Fibroblast of mammary gland (primary cell): ENCODE measurements around the gene EPS8L2.

Source experiments
- DNase-seq: peaks from one replicate; pipeline ENCODE4 v3.0.0-alpha.2; 2010; ENCODE audit warnings: low read depth
- H3K4me3 ChIP-seq: 2 replicates; pipeline ENCODE4 v1.5.1; 2011; ENCODE audit warnings: low read depth, mild to moderate bottlenecking, low read length, moderate library complexity; ENCODE audit not compliant: control insufficient read depth
- CTCF ChIP-seq: conservative IDR thresholded peaks from 2 replicates; pipeline ENCODE4 v1.5.1; 2011; ENCODE audit warnings: low read depth, low read length, inconsistent platforms; ENCODE audit not compliant: control insufficient read depth, insufficient read depth

EPS8L2 gene

GRCh38 chr11:678297-678696 lies 27.7 kb upstream of the EPS8L2 start:
- no peak for TF ChIP-seq CTCF
- DNase-seq, result no peak
- no peak overlapping the region for H3K4me3 ChIP-seq

GRCh38 chr11:679271-680207 lies 26.5 kb upstream of the EPS8L2 start:
- H3K4me3 ChIP-seq, result no peak overlapping the region
- no peak for TF ChIP-seq CTCF
- no peak for DNase-seq

GRCh38 chr11:680476-680875 lies 25.6 kb upstream of the EPS8L2 start:
- no peak for TF ChIP-seq CTCF
- no peak overlapping the region for H3K4me3 ChIP-seq
- no peak for DNase-seq

- no peak for DNase-seq
- no peak overlapping the region for H3K4me3 ChIP-seq
- TF ChIP-seq CTCF, result no peak
Observed at GRCh38 chr11:680970-681369, 25.1 kb upstream of the EPS8L2 start.

GRCh38 chr11:686451-687243 lies 19.4 kb upstream of the EPS8L2 start:
- no peak for TF ChIP-seq CTCF
- H3K4me3 ChIP-seq, result no peak overlapping the region
- no peak for DNase-seq

- DNase-seq, result no peak
- H3K4me3 ChIP-seq, result no peak overlapping the region
- no peak for TF ChIP-seq CTCF
Observed at GRCh38 chr11:687751-688150, 18.3 kb upstream of the EPS8L2 start.
